Liver (tissue), 9 donors: ENCODE data around the gene LILRA2. TPM values are rescaled to one million over a fixed set of nuclear protein-coding genes. Genes with fewer than 3 reads are reported as not detected.

Experiments
- DNase-seq: peaks from one replicate; pipeline ENCODE4 v3.0.0-alpha.2; 2017; ENCODE audit warnings: low spot score
- H3K27ac ChIP-seq, 2 donors: one replicate each; pipeline ENCODE4 v1.7.0; 2013; ENCODE audit warnings: inconsistent platforms in 2 of 2, low read length in 2 of 2, control low read depth in 1 of 2, low read depth in 1 of 2, mild to moderate bottlenecking in 1 of 2
- H3K27me3 ChIP-seq, 4 donors: one replicate each; pipeline versions ENCODE4 v1.6.1 to v1.7.0; 2013; ENCODE audit warnings: low read length in 3 of 4, inconsistent platforms in 1 of 4, mild to moderate bottlenecking in 1 of 4, moderate library complexity in 1 of 4; ENCODE audit not compliant: control insufficient read depth in 4 of 4, insufficient read depth in 4 of 4
- H3K36me3 ChIP-seq, 4 donors: one replicate each; pipeline versions ENCODE4 v1.6.1 to v1.7.0; 2013; ENCODE audit warnings: low read length in 3 of 4, mild to moderate bottlenecking in 3 of 4, low read depth in 1 of 4, moderate library complexity in 1 of 4; ENCODE audit not compliant: control insufficient read depth in 4 of 4, insufficient read depth in 3 of 4
- H3K4me1 ChIP-seq, 4 donors: one replicate each; pipeline versions ENCODE4 v1.6.1 to v1.7.0; 2013; ENCODE audit warnings: low read length in 3 of 4, mild to moderate bottlenecking in 3 of 4, moderate library complexity in 1 of 4; ENCODE audit not compliant: control insufficient read depth in 4 of 4, insufficient read depth in 4 of 4
- H3K4me3 ChIP-seq, 3 donors: one replicate each; pipeline versions ENCODE4 v1.6.1 to v1.7.0; 2013; ENCODE audit warnings: low read length in 3 of 3, control low read depth in 1 of 3, low read depth in 1 of 3, mild to moderate bottlenecking in 1 of 3
- H3K9ac ChIP-seq, 2 donors: one replicate each; pipeline ENCODE4 v1.7.0; 2013; ENCODE audit warnings: low read length in 2 of 2, mild to moderate bottlenecking in 2 of 2, moderate library complexity in 2 of 2, control low read depth in 1 of 2, low read depth in 1 of 2
- H3K9me3 ChIP-seq, 4 donors: one replicate each; pipeline versions ENCODE4 v1.6.1 to v1.7.0; 2013; ENCODE audit warnings: low read length in 3 of 4; ENCODE audit not compliant: control insufficient read depth in 4 of 4
- ATF3 ChIP-seq: IDR thresholded peaks from 2 replicates; pipeline ENCODE4 v1.6.1; 2016; ENCODE audit warnings: antibody characterized with exemption
- EGR1 ChIP-seq, 2 donors: IDR thresholded peaks; 2 replicates each; pipeline ENCODE4 v1.6.1; 2016 to 2018; ENCODE audit warnings: antibody characterized with exemption in 2 of 2, low read depth in 2 of 2
- FOXA2 ChIP-seq: IDR thresholded peaks from 2 replicates; pipeline ENCODE4 v1.6.1; 2016; ENCODE audit warnings: antibody characterized with exemption
- HNF4A ChIP-seq, 2 donors: conservative IDR thresholded peaks; 2 replicates each; pipeline ENCODE4 v1.6.1; 2016; ENCODE audit warnings: antibody characterized with exemption in 2 of 2, mild to moderate bottlenecking in 2 of 2
- HNF4G ChIP-seq: IDR thresholded peaks from 2 replicates; pipeline ENCODE4 v1.6.1; 2016; ENCODE audit warnings: antibody characterized with exemption
- JUND ChIP-seq, 2 donors: IDR thresholded peaks; 2 replicates each; pipeline ENCODE4 v1.6.1; 2016; ENCODE audit warnings: antibody characterized with exemption in 2 of 2
- NR2F2 ChIP-seq: IDR thresholded peaks from 2 replicates; pipeline ENCODE4 v1.6.1; 2016; ENCODE audit warnings: antibody characterized with exemption
- REST ChIP-seq: IDR thresholded peaks from 2 replicates; pipeline ENCODE4 v1.6.1; 2016; ENCODE audit warnings: antibody characterized with exemption, mild to moderate bottlenecking
- RXRA ChIP-seq, 2 donors: IDR thresholded peaks; 2 replicates each; pipeline ENCODE4 v1.6.1; 2017 to 2018; ENCODE audit warnings: antibody characterized with exemption in 2 of 2, mild to moderate bottlenecking in 1 of 2
- SP1 ChIP-seq: IDR thresholded peaks from 2 replicates; pipeline ENCODE4 v1.6.1; 2018; ENCODE audit warnings: antibody characterized with exemption, mild to moderate bottlenecking
- TAF1 ChIP-seq: conservative IDR thresholded peaks from 2 replicates; pipeline ENCODE4 v1.6.1; 2016; ENCODE audit warnings: antibody characterized with exemption, mild to moderate bottlenecking
- YY1 ChIP-seq: IDR thresholded peaks from 2 replicates; pipeline ENCODE4 v1.6.1; 2016; ENCODE audit warnings: antibody characterized with exemption, mild to moderate bottlenecking
- ZBTB33 ChIP-seq: IDR thresholded peaks from 2 replicates; pipeline ENCODE4 v1.6.1; 2016; ENCODE audit warnings: antibody characterized with exemption
- WGBS: extraction: QIAGEN DNeasy Blood & Tissue Kit; methylation state at CpG from one replicate; pipeline ENCODE4 v1.1.7; 2013; 5-methylcytosine and 5-hydroxymethylcytosine counted together
- polyA plus RNA-seq, 2 donors: library from polyadenylated mRNA; stranded (reverse) in 1 of 2; unstranded in 1 of 2; fragments of 200-250 nt in 1 of 2; fragments of >200 nt in 1 of 2; fragmentation: Nextera tagmentation in 1 of 2; extraction: Ambion mirVana in 1 of 2; gene quantifications; one replicate each; pipeline versions ENCODE4 v1.2.1 to v1.2.3, GENCODE V29; 2013 to 2015
- total RNA-seq, 2 donors: library from RNA; depleted of rRNA; stranded (reverse); fragments of >200 nt; gene quantifications; one replicate each; pipeline ENCODE4 v1.2.3, GENCODE V29; 2014
- TF ChIP-seq, protein P1 (sequence below): fragments of 150-350 bp; IDR thresholded peaks from 2 replicates; pipeline ENCODE4 v1.5.1; 2017; ENCODE audit warnings: improper control_type of control experiment, low read depth, low read length; ENCODE audit not compliant: missing input control
- TF ChIP-seq, protein P2 (sequence below): IDR thresholded peaks from 2 replicates; pipeline ENCODE4 v1.6.1; 2016; ENCODE audit warnings: antibody characterized with exemption
- donor health status: healthy.
- donor health status: healthy.
- donor health status: healthy.
- donor health status: healthy.
- donor health status: healthy.

The LILRA2 gene
- total and polyA plus RNA-seq, 4 donors: 1.3 to 8.2 (median 4.1) TPM

DNA sequence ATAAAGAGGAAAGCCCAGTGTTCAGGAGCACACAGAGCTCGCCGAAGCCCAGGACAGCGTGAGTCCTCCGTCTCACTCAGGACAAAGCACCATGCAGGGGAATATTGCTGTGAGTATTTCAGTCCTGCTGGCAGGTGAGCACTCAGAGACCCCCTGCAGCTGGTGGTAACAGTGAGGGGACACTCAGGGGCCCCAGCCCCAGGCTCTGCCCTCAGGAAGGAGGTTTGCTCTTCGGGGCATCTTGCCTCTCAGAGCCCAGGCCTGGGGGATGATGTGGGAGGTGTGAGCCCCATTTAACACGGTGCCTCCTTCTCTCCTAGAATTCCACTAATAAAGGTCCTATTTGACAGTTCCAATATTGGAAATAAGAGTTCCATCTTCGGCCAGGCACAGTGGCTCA is 34.6 kb downstream of the LILRA2 start:
- H3K9ac ChIP-seq: no peak overlapping the region

DNA sequence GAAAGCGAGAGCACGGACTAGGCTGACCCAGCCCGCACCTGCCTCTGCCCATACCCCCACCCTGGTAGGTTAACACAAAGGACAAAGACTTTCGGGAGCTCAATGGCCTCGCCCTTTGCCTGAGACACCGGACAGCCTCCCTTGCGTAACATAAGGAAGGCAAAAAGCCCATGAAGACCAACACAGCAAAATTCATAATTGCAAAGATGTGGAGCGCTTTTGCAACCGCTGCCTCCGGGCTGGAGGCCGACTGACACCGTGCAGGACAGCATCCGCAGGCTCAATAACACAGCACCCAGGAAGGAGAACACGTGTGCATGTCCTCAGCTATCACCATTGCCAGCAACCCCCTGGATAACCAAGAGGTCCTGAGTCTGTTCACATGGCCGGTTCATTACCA is 35.2 kb downstream of the LILRA2 start:
- no peak overlapping the region for H3K27ac ChIP-seq
- 80% methylated on average over 15 of the region's 15 CpGs for WGBS
- no peak for DNase-seq

More for the DNA sequence above, 34.6 kb downstream of the LILRA2 start:
- Histone ChIP-seq H3K9me3 (peaks cover 0 to 5% (median 0%) of the 10 kb centered on the region in 4 donors), H3K27me3 (no peaks in the 10 kb centered on the region), H3K4me3 (no peak overlapping the region), H3K4me1 (no peaks in the 10 kb centered on the region), H3K36me3 (no peaks in the 10 kb centered on the region), H3K27ac (no peak overlapping the region)
- TF ChIP-seq HNF4A (conservative IDR thresholded peaks at IDR 0.05): no peak
- no peak for TF ChIP-seq FOXA2
- TF ChIP-seq, protein P1, sequence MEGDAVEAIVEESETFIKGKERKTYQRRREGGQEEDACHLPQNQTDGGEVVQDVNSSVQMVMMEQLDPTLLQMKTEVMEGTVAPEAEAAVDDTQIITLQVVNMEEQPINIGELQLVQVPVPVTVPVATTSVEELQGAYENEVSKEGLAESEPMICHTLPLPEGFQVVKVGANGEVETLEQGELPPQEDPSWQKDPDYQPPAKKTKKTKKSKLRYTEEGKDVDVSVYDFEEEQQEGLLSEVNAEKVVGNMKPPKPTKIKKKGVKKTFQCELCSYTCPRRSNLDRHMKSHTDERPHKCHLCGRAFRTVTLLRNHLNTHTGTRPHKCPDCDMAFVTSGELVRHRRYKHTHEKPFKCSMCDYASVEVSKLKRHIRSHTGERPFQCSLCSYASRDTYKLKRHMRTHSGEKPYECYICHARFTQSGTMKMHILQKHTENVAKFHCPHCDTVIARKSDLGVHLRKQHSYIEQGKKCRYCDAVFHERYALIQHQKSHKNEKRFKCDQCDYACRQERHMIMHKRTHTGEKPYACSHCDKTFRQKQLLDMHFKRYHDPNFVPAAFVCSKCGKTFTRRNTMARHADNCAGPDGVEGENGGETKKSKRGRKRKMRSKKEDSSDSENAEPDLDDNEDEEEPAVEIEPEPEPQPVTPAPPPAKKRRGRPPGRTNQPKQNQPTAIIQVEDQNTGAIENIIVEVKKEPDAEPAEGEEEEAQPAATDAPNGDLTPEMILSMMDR: no peak
- no peak for TF ChIP-seq ZBTB33
- no peak for DNase-seq
- WGBS: 82% methylated on average over 7 of the region's 7 CpGs

More for the DNA sequence above, 35.2 kb downstream of the LILRA2 start:
- Histone ChIP-seq H3K36me3 (no peaks in the 10 kb centered on the region), H3K27me3 (no peaks in the 10 kb centered on the region), H3K4me1 (no peaks in the 10 kb centered on the region), H3K4me3 (no peak overlapping the region), H3K9ac (no peak overlapping the region), H3K9me3 (peaks cover 0 to 5% (median 0%) of the 10 kb centered on the region in 4 donors)
- TF ChIP-seq ZBTB33: no peak
- TF ChIP-seq EGR1 (IDR thresholded peaks at IDR 0.05; ENCODE audit: low read depth in 2 of 2): no peak
- no peak for TF ChIP-seq SP1
- no peak for TF ChIP-seq NR2F2
- no peak for TF ChIP-seq JUND (IDR thresholded peaks at IDR 0.05)
- TF ChIP-seq HNF4G: no peak
- no peak for TF ChIP-seq TAF1
- TF ChIP-seq RXRA (IDR thresholded peaks at IDR 0.05): no peak
- no peak for TF ChIP-seq ATF3
- TF ChIP-seq REST: no peak
- TF ChIP-seq, protein P2, sequence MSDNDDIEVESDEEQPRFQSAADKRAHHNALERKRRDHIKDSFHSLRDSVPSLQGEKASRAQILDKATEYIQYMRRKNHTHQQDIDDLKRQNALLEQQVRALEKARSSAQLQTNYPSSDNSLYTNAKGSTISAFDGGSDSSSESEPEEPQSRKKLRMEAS: no peak
- TF ChIP-seq HNF4A (conservative IDR thresholded peaks at IDR 0.05): no peak
- TF ChIP-seq, protein P1: no peak
- TF ChIP-seq YY1: no peak
- TF ChIP-seq FOXA2: no peak
